Measurements from ENCODE around the gene LAPTM5. TPM values are rescaled to one million over a fixed set of nuclear protein-coding genes. Genes with fewer than 3 reads are reported as not detected.
A peak's percentile ranks its signal among the peaks of the same experiment; 100 is the strongest.

Gene LAPTM5
- total RNA-seq, 1 donor from 2014 or later, result 0.77 TPM

GRCh38 chr1:30778979-30779293 lies 21.4 kb upstream of the LAPTM5 start:
- no peak overlapping the region for H3K4me3 ChIP-seq (ENCODE audit: insufficient read depth, low read depth, low read length)
- no peaks in the 10 kb centered on the region for H3K79me2 ChIP-seq (ENCODE audit: insufficient read depth, low read length)
- no peak for FAIRE-seq
- Mint-ChIP-seq H3K27me3 (ENCODE audit: low read depth, unreplicated experiment) (peaks cover 21% of the 10 kb centered on the region), H3K9me3 (ENCODE audit: unreplicated experiment) (no peaks in the 10 kb centered on the region), H3K4me3 (ENCODE audit: unreplicated experiment) (no peak overlapping the region), H3K27ac (ENCODE audit: unreplicated experiment) (no peak overlapping the region), H3K4me1 (ENCODE audit: low read depth, unreplicated experiment) (peaks cover 2% of the 10 kb centered on the region), H3K36me3 (ENCODE audit: low read depth, unreplicated experiment) (no peaks in the 10 kb centered on the region)
- no peaks in the 10 kb centered on the region for H3K36me3 ChIP-seq (ENCODE audit: insufficient read depth, low read length)
- no peak for DNase-seq (ENCODE audit: low read depth)
- no peak overlapping the region for H2AFZ ChIP-seq (ENCODE audit: low read depth, low read length)
- peak overlapping the region; percentile 37 for H3K4me2 ChIP-seq (ENCODE audit: low read length)
- H3K4me1 ChIP-seq (ENCODE audit: insufficient read depth, low read length), result peaks cover 13% of the 10 kb centered on the region
- no peak for TF ChIP-seq EZH2 (IDR thresholded peaks at IDR 0.05; ENCODE audit: insufficient read depth, low read length)
- no peak for TF ChIP-seq CTCF (IDR thresholded peaks at IDR 0.05; ENCODE audit: insufficient read depth, low read depth, low read length)
- no peaks in the 10 kb centered on the region for H4K20me1 ChIP-seq (ENCODE audit: insufficient read depth, low read length)
- H3K27me3 ChIP-seq (ENCODE audit: insufficient read depth, low read length), result peaks cover 1% of the 10 kb centered on the region
- H3K9ac ChIP-seq (ENCODE audit: low read length), result no peak overlapping the region
- no peak overlapping the region for H3K27ac ChIP-seq (ENCODE audit: low read depth, low read length)
- no peaks in the 10 kb centered on the region for H3K9me3 ChIP-seq (ENCODE audit: insufficient read depth, low read depth, low read length)

GRCh38 chr1:30778154-30778978 lies 20.8 kb upstream of the LAPTM5 start:
- H3K4me1 ChIP-seq (ENCODE audit: insufficient read depth, low read length), result peaks cover 13% of the 10 kb centered on the region
- TF ChIP-seq CTCF (IDR thresholded peaks at IDR 0.05; ENCODE audit: insufficient read depth, low read depth, low read length) (no peak), EZH2 (IDR thresholded peaks at IDR 0.05; ENCODE audit: insufficient read depth, low read length) (no peak)
- DNase-seq (ENCODE audit: low read depth) (peak; percentile 94), FAIRE-seq (no peak)
- H3K27ac ChIP-seq (ENCODE audit: low read depth, low read length), result no peak overlapping the region
- no peaks in the 10 kb centered on the region for H3K9me3 ChIP-seq (ENCODE audit: insufficient read depth, low read depth, low read length)
- H3K36me3 ChIP-seq (ENCODE audit: insufficient read depth, low read length), result no peaks in the 10 kb centered on the region
- peak overlapping the region; percentile 37 for H3K4me2 ChIP-seq (ENCODE audit: low read length)
- H2AFZ ChIP-seq (ENCODE audit: low read depth, low read length), result no peak overlapping the region
- H3K4me3 ChIP-seq (ENCODE audit: insufficient read depth, low read depth, low read length), result no peak overlapping the region
- Mint-ChIP-seq H3K4me3 (ENCODE audit: unreplicated experiment) (no peak overlapping the region), H3K36me3 (ENCODE audit: low read depth, unreplicated experiment) (no peaks in the 10 kb centered on the region), H3K27me3 (ENCODE audit: low read depth, unreplicated experiment) (peaks cover 27% of the 10 kb centered on the region), H3K27ac (ENCODE audit: unreplicated experiment) (no peak overlapping the region), H3K4me1 (ENCODE audit: low read depth, unreplicated experiment) (peaks cover 2% of the 10 kb centered on the region), H3K9me3 (ENCODE audit: unreplicated experiment) (no peaks in the 10 kb centered on the region)
- no peaks in the 10 kb centered on the region for H3K79me2 ChIP-seq (ENCODE audit: insufficient read depth, low read length)
- H3K9ac ChIP-seq (ENCODE audit: low read length), result no peak overlapping the region
- H4K20me1 ChIP-seq (ENCODE audit: insufficient read depth, low read length), result no peaks in the 10 kb centered on the region
- peaks cover 4% of the 10 kb centered on the region for H3K27me3 ChIP-seq (ENCODE audit: insufficient read depth, low read length)

GRCh38 chr1:30777904-30778153 lies 20.3 kb upstream of the LAPTM5 start:
- no peak overlapping the region for H3K27ac ChIP-seq (ENCODE audit: low read depth, low read length)
- no peak overlapping the region for H3K27ac Mint-ChIP-seq (ENCODE audit: unreplicated experiment)
- peaks cover 13% of the 10 kb centered on the region for H3K4me1 ChIP-seq (ENCODE audit: insufficient read depth, low read length)
- H2AFZ ChIP-seq (ENCODE audit: low read depth, low read length), result no peak overlapping the region
- no peak overlapping the region for H3K4me2 ChIP-seq (ENCODE audit: low read length)
- peaks cover 28% of the 10 kb centered on the region for H3K27me3 Mint-ChIP-seq (ENCODE audit: low read depth, unreplicated experiment)
- no peak overlapping the region for H3K9ac ChIP-seq (ENCODE audit: low read length)
- no peak for FAIRE-seq
- no peaks in the 10 kb centered on the region for H3K79me2 ChIP-seq (ENCODE audit: insufficient read depth, low read length)
- no peak for DNase-seq (ENCODE audit: low read depth)
- H3K36me3 ChIP-seq (ENCODE audit: insufficient read depth, low read length), result no peaks in the 10 kb centered on the region
- no peaks in the 10 kb centered on the region for H3K9me3 ChIP-seq (ENCODE audit: insufficient read depth, low read depth, low read length)
- H3K36me3 Mint-ChIP-seq (ENCODE audit: low read depth, unreplicated experiment), result no peaks in the 10 kb centered on the region
- no peak overlapping the region for H3K4me3 ChIP-seq (ENCODE audit: insufficient read depth, low read depth, low read length)
- no peaks in the 10 kb centered on the region for H3K9me3 Mint-ChIP-seq (ENCODE audit: unreplicated experiment)
- peaks cover 2% of the 10 kb centered on the region for H3K4me1 Mint-ChIP-seq (ENCODE audit: low read depth, unreplicated experiment)
- no peaks in the 10 kb centered on the region for H4K20me1 ChIP-seq (ENCODE audit: insufficient read depth, low read length)
- no peak for TF ChIP-seq EZH2 (IDR thresholded peaks at IDR 0.05; ENCODE audit: insufficient read depth, low read length)
- no peak for TF ChIP-seq CTCF (IDR thresholded peaks at IDR 0.05; ENCODE audit: insufficient read depth, low read depth, low read length)
- peaks cover 4% of the 10 kb centered on the region for H3K27me3 ChIP-seq (ENCODE audit: insufficient read depth, low read length)
- no peak overlapping the region for H3K4me3 Mint-ChIP-seq (ENCODE audit: unreplicated experiment)
